Hepatocyte (in vitro differentiated cells): ENCODE measurements around the gene DCAF15. TPM values are rescaled to one million over a fixed set of nuclear protein-coding genes. Genes with fewer than 3 reads are reported as not detected.

ENCODE experiments used
- DNase-seq: peaks from one replicate; pipeline ENCODE4 v3.0.0-alpha.2; 2016; ENCODE audit warnings: low spot score
- H2AFZ ChIP-seq: fragments of 200-600 bp; sonication (generic); 2 replicates; pipeline ENCODE4 v1.6.0; 2016; ENCODE audit warnings: antibody characterized with exemption, mild to moderate bottlenecking
- H3K27ac ChIP-seq: fragments of 200-600 bp; sonication (generic); 2 replicates; pipeline ENCODE4 v1.5.1; 2016; ENCODE audit warnings: mild to moderate bottlenecking
- H3K27me3 ChIP-seq: fragments of 200-600 bp; sonication (generic); 2 replicates; pipeline ENCODE4 v1.6.1; 2016
- H3K36me3 ChIP-seq: fragments of 200-600 bp; sonication (generic); replicated peaks from 2 replicates; pipeline ENCODE4 v1.5.1; 2016; ENCODE audit warnings: low read depth; ENCODE audit not compliant: insufficient read depth
- H3K4me1 ChIP-seq: fragments of 200-600 bp; sonication (generic); 2 replicates; pipeline ENCODE4 v1.5.1; 2016; ENCODE audit warnings: mild to moderate bottlenecking, moderate library complexity; ENCODE audit not compliant: insufficient read depth
- H3K4me2 ChIP-seq: fragments of 200-600 bp; sonication (generic); 2 replicates; pipeline ENCODE4 v1.6.0; 2016
- H3K4me3 ChIP-seq: fragments of 200-600 bp; sonication (generic); 2 replicates; pipeline ENCODE4 v1.5.1; 2016; ENCODE audit warnings: mild to moderate bottlenecking
- H3K79me2 ChIP-seq: fragments of 200-600 bp; sonication (generic); 2 replicates; pipeline ENCODE4 v1.6.0; 2017; ENCODE audit warnings: mild to moderate bottlenecking
- H3K9me2 ChIP-seq: fragments of 200-600 bp; sonication (generic); replicated peaks from 2 replicates; pipeline ENCODE4 v1.6.0; 2017; ENCODE audit warnings: mild to moderate bottlenecking; ENCODE audit not compliant: insufficient read depth
- H3K9me3 ChIP-seq: fragments of 200-600 bp; sonication (generic); 2 replicates; pipeline ENCODE4 v1.5.1; 2016; ENCODE audit warnings: low read depth, mild to moderate bottlenecking
- H4K20me1 ChIP-seq: fragments of 200-600 bp; sonication (generic); 2 replicates; pipeline ENCODE4 v1.6.0; 2016; ENCODE audit warnings: mild to moderate bottlenecking; ENCODE audit not compliant: insufficient read depth, poor library complexity, severe bottlenecking
- CTCF ChIP-seq: fragments of 200-600 bp; sonication (generic); IDR thresholded peaks from 2 replicates; pipeline ENCODE4 v1.5.1; 2016; ENCODE audit warnings: antibody characterized with exemption, mild to moderate bottlenecking; ENCODE audit not compliant: poor library complexity
- EZH2 ChIP-seq: fragments of 200-600 bp; sonication (generic); IDR thresholded peaks from 2 replicates; pipeline ENCODE4 v1.6.1; 2016; ENCODE audit warnings: antibody characterized with exemption, mild to moderate bottlenecking, borderline replicate concordance
- EZH2phosphoT487 ChIP-seq: fragments of 200-600 bp; sonication (generic); IDR thresholded peaks from one replicate; pipeline ENCODE4 v1.6.1; 2018; ENCODE audit warnings: antibody characterized with exemption, mild to moderate bottlenecking, low read depth, moderate library complexity; ENCODE audit not compliant: unreplicated experiment, severe bottlenecking
- WGBS: methylation state at CpG from one replicate; pipeline ENCODE4 v1.1.6; 2016; ENCODE audit warnings: low lambda C conversion rate; ENCODE audit errors: missing lambda C conversion rate; 5-methylcytosine and 5-hydroxymethylcytosine counted together
- polyA plus RNA-seq: library from polyadenylated mRNA; unstranded; fragments of >200 nt; fragmentation: Nextera tagmentation; extraction: Ambion mirVana; gene quantifications from 2 replicates; pipeline ENCODE4 v1.2.1, GENCODE V29; 2016
- total RNA-seq: library from RNA; depleted of rRNA; stranded (reverse); fragments of >200 nt; gene quantifications from 2 replicates; pipeline ENCODE4 v1.2.3, GENCODE V29; 2014

Gene DCAF15
- total and polyA plus RNA-seq, 2 experiments from 2014 or later = 13.4 to 16.4 TPM

- no peak overlapping the region for H3K4me2 ChIP-seq
- H2AFZ ChIP-seq = no peak overlapping the region
- no peaks in the 10 kb centered on the region for H4K20me1 ChIP-seq
- no peaks in the 10 kb centered on the region for H3K9me3 ChIP-seq
- no peaks in the 10 kb centered on the region for H3K36me3 ChIP-seq
- TF ChIP-seq EZH2 (no peak), EZH2phosphoT487 (no peak), CTCF (no peak)
- 88% methylated on average over 25 of the region's 25 CpGs for WGBS
- H3K4me1 ChIP-seq = no peaks in the 10 kb centered on the region
- no peaks in the 10 kb centered on the region for H3K9me2 ChIP-seq
- no peaks in the 10 kb centered on the region for H3K79me2 ChIP-seq
- no peaks in the 10 kb centered on the region for H3K27me3 ChIP-seq
- no peak overlapping the region for H3K27ac ChIP-seq
- H3K4me3 ChIP-seq = no peak overlapping the region
- no peak for DNase-seq
These were observed 32.8 kb downstream of the DCAF15 start for GRCh38 chr19:13984875-13985741.

GRCh38 chr19:13985771-13986347, 33.5 kb downstream of the DCAF15 start:
- TF ChIP-seq CTCF (no peak), EZH2 (no peak), EZH2phosphoT487 (no peak)
- 81% methylated on average over 6 of the region's 10 CpGs for WGBS
- no peak for DNase-seq
- Histone ChIP-seq H3K27me3 (no peaks in the 10 kb centered on the region), H3K4me1 (no peaks in the 10 kb centered on the region), H3K4me3 (no peak overlapping the region), H3K9me2 (no peaks in the 10 kb centered on the region), H3K9me3 (no peaks in the 10 kb centered on the region), H2AFZ (no peak overlapping the region), H3K79me2 (no peaks in the 10 kb centered on the region), H4K20me1 (no peaks in the 10 kb centered on the region), H3K27ac (peak overlapping the region; percentile 20), H3K36me3 (no peaks in the 10 kb centered on the region), H3K4me2 (peak overlapping the region; percentile 44)

- DNase-seq = peak; percentile 42
- Histone ChIP-seq H2AFZ (no peak overlapping the region), H4K20me1 (no peaks in the 10 kb centered on the region), H3K4me1 (no peaks in the 10 kb centered on the region), H3K36me3 (no peaks in the 10 kb centered on the region), H3K4me2 (peak overlapping the region; percentile 44), H3K9me2 (no peaks in the 10 kb centered on the region), H3K9me3 (no peaks in the 10 kb centered on the region), H3K4me3 (no peak overlapping the region), H3K79me2 (no peaks in the 10 kb centered on the region), H3K27ac (peak overlapping the region; percentile 20), H3K27me3 (no peaks in the 10 kb centered on the region)
- TF ChIP-seq EZH2 (no peak), CTCF (no peak), EZH2phosphoT487 (no peak)
- 60% methylated on average over 17 of the region's 19 CpGs for WGBS
These were observed 34.1 kb downstream of the DCAF15 start for GRCh38 chr19:13986348-13986904.
